ENCODE measurements around the gene MAP3K20. TPM values are rescaled to one million over a fixed set of nuclear protein-coding genes. Genes with fewer than 3 reads are reported as not detected.

MAP3K20 gene
- total RNA-seq, 1 experiment from 2014 or later = 44.5 TPM

GRCh38 chr2:173148520-173148919 lies 72.9 kb downstream of the MAP3K20 start:
- Histone ChIP-seq H3K9me3 (no peaks in the 10 kb centered on the region), H3K4me3 (ENCODE audit: low read depth, low read length) (no peak overlapping the region), H3K4me1 (no peaks in the 10 kb centered on the region), H3K36me3 (ENCODE audit: control insufficient read depth, insufficient read depth, low read length) (no peaks in the 10 kb centered on the region), H3K27me3 (replicated peaks; ENCODE audit: control insufficient read depth, insufficient read depth, low read length) (no peaks in the 10 kb centered on the region)
- peaks cover 4% of the 10 kb centered on the region for H3K9me3 Mint-ChIP-seq (ENCODE audit: unreplicated experiment)
- intact Hi-C loops (cut with micrococcal nuclease; ENCODE audit: unreplicated experiment) = no loop called here
- H3K27me3 Mint-ChIP-seq (ENCODE audit: insufficient read depth, unreplicated experiment) = no peaks in the 10 kb centered on the region
- ChIA-PET CTCF (no interaction called here), POLR2A (no interaction called here)
- no TSS peak for BruUV-seq (replicated peaks)
- DNase-seq = no peak
- H3K4me1 Mint-ChIP-seq (ENCODE audit: low read depth, unreplicated experiment) = peaks cover 4% of the 10 kb centered on the region
- no peak overlapping the region for H3K4me3 Mint-ChIP-seq (ENCODE audit: unreplicated experiment)
- no peak overlapping the region for H3K27ac Mint-ChIP-seq (ENCODE audit: unreplicated experiment)
- TF ChIP-seq, protein P1, sequence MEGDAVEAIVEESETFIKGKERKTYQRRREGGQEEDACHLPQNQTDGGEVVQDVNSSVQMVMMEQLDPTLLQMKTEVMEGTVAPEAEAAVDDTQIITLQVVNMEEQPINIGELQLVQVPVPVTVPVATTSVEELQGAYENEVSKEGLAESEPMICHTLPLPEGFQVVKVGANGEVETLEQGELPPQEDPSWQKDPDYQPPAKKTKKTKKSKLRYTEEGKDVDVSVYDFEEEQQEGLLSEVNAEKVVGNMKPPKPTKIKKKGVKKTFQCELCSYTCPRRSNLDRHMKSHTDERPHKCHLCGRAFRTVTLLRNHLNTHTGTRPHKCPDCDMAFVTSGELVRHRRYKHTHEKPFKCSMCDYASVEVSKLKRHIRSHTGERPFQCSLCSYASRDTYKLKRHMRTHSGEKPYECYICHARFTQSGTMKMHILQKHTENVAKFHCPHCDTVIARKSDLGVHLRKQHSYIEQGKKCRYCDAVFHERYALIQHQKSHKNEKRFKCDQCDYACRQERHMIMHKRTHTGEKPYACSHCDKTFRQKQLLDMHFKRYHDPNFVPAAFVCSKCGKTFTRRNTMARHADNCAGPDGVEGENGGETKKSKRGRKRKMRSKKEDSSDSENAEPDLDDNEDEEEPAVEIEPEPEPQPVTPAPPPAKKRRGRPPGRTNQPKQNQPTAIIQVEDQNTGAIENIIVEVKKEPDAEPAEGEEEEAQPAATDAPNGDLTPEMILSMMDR (IDR thresholded peaks at IDR 0.05; ENCODE audit: insufficient read depth in 1 of 2, low read depth in 1 of 2, low read length in 1 of 2, severe bottlenecking in 1 of 2, unreplicated experiment in 1 of 2) = no peak
- H3K36me3 Mint-ChIP-seq (ENCODE audit: insufficient read depth, unreplicated experiment) = no peaks in the 10 kb centered on the region

DNA sequence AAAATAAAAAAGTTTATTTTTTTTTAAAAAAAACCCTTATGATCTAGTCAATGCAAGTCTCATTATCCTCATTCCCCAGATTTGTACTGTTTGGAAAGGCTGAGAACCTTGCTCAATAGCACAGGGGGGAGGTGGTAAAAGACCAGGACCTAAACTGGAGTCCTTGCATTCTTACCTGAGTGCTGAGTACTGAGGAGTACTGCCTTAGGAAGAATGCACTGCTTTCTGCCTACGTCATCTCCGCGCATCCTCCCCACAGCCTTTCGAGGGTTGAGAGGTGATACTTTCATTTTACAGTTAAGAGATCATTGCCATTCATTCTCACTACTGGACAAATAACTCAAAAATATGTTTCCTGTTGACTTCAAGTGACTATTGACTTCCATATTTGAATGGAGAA lies 73.8 kb downstream of the MAP3K20 start:
- no TSS peak for BruUV-seq (replicated peaks)
- no peaks in the 10 kb centered on the region for H3K4me1 Mint-ChIP-seq (ENCODE audit: low read depth, unreplicated experiment)
- H3K27ac Mint-ChIP-seq (ENCODE audit: unreplicated experiment) = no peak overlapping the region
- intact Hi-C loops (cut with micrococcal nuclease; ENCODE audit: unreplicated experiment) = no loop called here
- H3K4me3 Mint-ChIP-seq (ENCODE audit: unreplicated experiment) = no peak overlapping the region
- ChIA-PET POLR2A (no interaction called here), CTCF (no interaction called here)
- no peaks in the 10 kb centered on the region for H3K9me3 ChIP-seq
- TF ChIP-seq, protein P1 (IDR thresholded peaks at IDR 0.05; ENCODE audit: insufficient read depth in 1 of 2, low read depth in 1 of 2, low read length in 1 of 2, severe bottlenecking in 1 of 2, unreplicated experiment in 1 of 2) = no peak
- peaks cover 1% of the 10 kb centered on the region for H3K36me3 Mint-ChIP-seq (ENCODE audit: insufficient read depth, unreplicated experiment)
- no peaks in the 10 kb centered on the region for H3K27me3 ChIP-seq (replicated peaks; ENCODE audit: control insufficient read depth, insufficient read depth, low read length)
- H3K27me3 Mint-ChIP-seq (ENCODE audit: insufficient read depth, unreplicated experiment) = no peaks in the 10 kb centered on the region
- DNase-seq = no peak
- H3K36me3 ChIP-seq (ENCODE audit: control insufficient read depth, insufficient read depth, low read length) = no peaks in the 10 kb centered on the region
- H3K9me3 Mint-ChIP-seq (ENCODE audit: unreplicated experiment) = peaks cover 3% of the 10 kb centered on the region
- H3K4me3 ChIP-seq (ENCODE audit: low read depth, low read length) = no peak overlapping the region
- no peaks in the 10 kb centered on the region for H3K4me1 ChIP-seq

- no peak overlapping the region for H3K4me3 ChIP-seq (ENCODE audit: low read depth, low read length)
- TF ChIP-seq, protein P1 (IDR thresholded peaks at IDR 0.05; ENCODE audit: insufficient read depth in 1 of 2, low read depth in 1 of 2, low read length in 1 of 2, severe bottlenecking in 1 of 2, unreplicated experiment in 1 of 2) = no peak
- CTCF ChIA-PET = no interaction called here
- peaks cover 7% of the 10 kb centered on the region for H3K36me3 Mint-ChIP-seq (ENCODE audit: insufficient read depth, unreplicated experiment)
- no peaks in the 10 kb centered on the region for H3K4me1 Mint-ChIP-seq (ENCODE audit: low read depth, unreplicated experiment)
- H3K9me3 ChIP-seq = no peaks in the 10 kb centered on the region
- intact Hi-C loops (cut with micrococcal nuclease; ENCODE audit: unreplicated experiment) = no loop called here
- H3K27me3 ChIP-seq (replicated peaks; ENCODE audit: control insufficient read depth, insufficient read depth, low read length) = no peaks in the 10 kb centered on the region
- no peaks in the 10 kb centered on the region for H3K27me3 Mint-ChIP-seq (ENCODE audit: insufficient read depth, unreplicated experiment)
- H3K36me3 ChIP-seq (ENCODE audit: control insufficient read depth, insufficient read depth, low read length) = no peaks in the 10 kb centered on the region
- H3K9me3 Mint-ChIP-seq (ENCODE audit: unreplicated experiment) = peaks cover 9% of the 10 kb centered on the region
- H3K4me1 ChIP-seq = no peaks in the 10 kb centered on the region
- no peak for DNase-seq
- POLR2A ChIA-PET = no interaction called here
- no peak overlapping the region for H3K27ac Mint-ChIP-seq (ENCODE audit: unreplicated experiment)
- no TSS peak for BruUV-seq (replicated peaks)
- H3K4me3 Mint-ChIP-seq (ENCODE audit: unreplicated experiment) = no peak overlapping the region
These were observed 74.4 kb downstream of the MAP3K20 start for GRCh38 chr2:173150087-173150486.
